IPS-18a (cell line): ENCODE results near the gene DDX49.
"Not testable (repeated sequence)": the region's sequence is repeated elsewhere in the genome, so short reads cannot be mapped to it uniquely, and the experiment has no call there.

ENCODE experiments used
- H3K27ac ChIP-seq: one replicate; pipeline ENCODE4 v1.5.1; 2013; ENCODE audit warnings: low read length
- H3K27me3 ChIP-seq: one replicate; pipeline ENCODE4 v1.6.1; 2013; ENCODE audit warnings: mild to moderate bottlenecking, low read length; ENCODE audit not compliant: control insufficient read depth, insufficient read depth
- H3K36me3 ChIP-seq: one replicate; pipeline ENCODE4 v1.6.1; 2013; ENCODE audit warnings: low read depth, low read length; ENCODE audit not compliant: control insufficient read depth
- H3K4me1 ChIP-seq: one replicate; pipeline ENCODE4 v1.6.1; 2013; ENCODE audit warnings: low read depth, low read length; ENCODE audit not compliant: control insufficient read depth
- H3K4me3 ChIP-seq: one replicate; pipeline ENCODE4 v1.5.1; 2013; ENCODE audit warnings: low read length
- H3K9ac ChIP-seq: one replicate; pipeline ENCODE4 v1.6.1; 2013; ENCODE audit warnings: mild to moderate bottlenecking, low read length, moderate library complexity
- H3K9me3 ChIP-seq: one replicate; pipeline ENCODE4 v1.6.1; 2013; ENCODE audit warnings: low read depth, low read length; ENCODE audit not compliant: control insufficient read depth

DDX49 gene

GRCh38 chr19:18905058-18905456 lies 14.5 kb upstream of the DDX49 start:
- no peak overlapping the region for H3K27ac ChIP-seq
- peaks cover 12% of the 10 kb centered on the region for H3K36me3 ChIP-seq
- H3K27me3 ChIP-seq = no peaks in the 10 kb centered on the region
- no peak overlapping the region for H3K4me3 ChIP-seq
- H3K9me3 ChIP-seq = no peaks in the 10 kb centered on the region
- no peak overlapping the region for H3K9ac ChIP-seq
- H3K4me1 ChIP-seq = no peaks in the 10 kb centered on the region

GRCh38 chr19:18905513-18906236 lies 13.8 kb upstream of the DDX49 start:
- Histone ChIP-seq H3K4me1 (no peaks in the 10 kb centered on the region), H3K9me3 (no peaks in the 10 kb centered on the region), H3K36me3 (peaks cover 12% of the 10 kb centered on the region), H3K4me3 (no peak overlapping the region), H3K27me3 (no peaks in the 10 kb centered on the region), H3K27ac (no peak overlapping the region), H3K9ac (no peak overlapping the region)

GRCh38 chr19:18906605-18907519 lies 12.7 kb upstream of the DDX49 start:
- no peaks in the 10 kb centered on the region for H3K9me3 ChIP-seq
- no peak overlapping the region for H3K9ac ChIP-seq
- peaks cover 12% of the 10 kb centered on the region for H3K36me3 ChIP-seq
- no peak overlapping the region for H3K27ac ChIP-seq
- no peaks in the 10 kb centered on the region for H3K27me3 ChIP-seq
- H3K4me1 ChIP-seq = no peaks in the 10 kb centered on the region
- H3K4me3 ChIP-seq = no peak overlapping the region

- Histone ChIP-seq H3K9me3 (no peaks in the 10 kb centered on the region), H3K27me3 (no peaks in the 10 kb centered on the region), H3K27ac (no peak overlapping the region), H3K9ac (no peak overlapping the region), H3K4me1 (no peaks in the 10 kb centered on the region), H3K4me3 (no peak overlapping the region), H3K36me3 (peaks cover 12% of the 10 kb centered on the region)
Observed at GRCh38 chr19:18908917-18909619, 10.4 kb upstream of the DDX49 start.

- Histone ChIP-seq H3K4me3 (no peak overlapping the region), H3K27ac (no peak overlapping the region), H3K36me3 (peaks cover 12% of the 10 kb centered on the region), H3K27me3 (no peaks in the 10 kb centered on the region), H3K9ac (no peak overlapping the region), H3K9me3 (no peaks in the 10 kb centered on the region), H3K4me1 (no peaks in the 10 kb centered on the region)
Observed at GRCh38 chr19:18910010-18910409, 9.5 kb upstream of the DDX49 start.

GRCh38 chr19:18910801-18911436 lies 8.6 kb upstream of the DDX49 start:
- H3K4me3 ChIP-seq = no peak overlapping the region
- H3K27me3 ChIP-seq = no peaks in the 10 kb centered on the region
- H3K9me3 ChIP-seq = no peaks in the 10 kb centered on the region
- no peaks in the 10 kb centered on the region for H3K4me1 ChIP-seq
- H3K36me3 ChIP-seq = peaks cover 9% of the 10 kb centered on the region
- H3K9ac ChIP-seq = no peak overlapping the region
- no peak overlapping the region for H3K27ac ChIP-seq

- H3K4me1 ChIP-seq = no peaks in the 10 kb centered on the region
- H3K27me3 ChIP-seq = no peaks in the 10 kb centered on the region
Observed at GRCh38 chr19:18912933-18913332, 6.6 kb upstream of the DDX49 start.

GRCh38 chr19:18913466-18913865 lies 6.0 kb upstream of the DDX49 start:
- Histone ChIP-seq H3K4me1 (no peaks in the 10 kb centered on the region), H3K9me3 (no peaks in the 10 kb centered on the region), H3K27me3 (no peaks in the 10 kb centered on the region), H3K9ac (no peak overlapping the region), H3K27ac (no peak overlapping the region), H3K4me3 (no peak overlapping the region), H3K36me3 (no peaks in the 10 kb centered on the region)

More at GRCh38 chr19:18912933-18913332, 6.6 kb upstream of the DDX49 start:
- H3K36me3 ChIP-seq = peaks cover 1% of the 10 kb centered on the region
- H3K9ac ChIP-seq = no peak overlapping the region
- H3K27ac ChIP-seq = no peak overlapping the region
- no peak overlapping the region for H3K4me3 ChIP-seq
- H3K9me3 ChIP-seq = no peaks in the 10 kb centered on the region

GRCh38 chr19:18915639-18916038 lies 3.9 kb upstream of the DDX49 start:
- H3K27me3 ChIP-seq = no peaks in the 10 kb centered on the region
- no peak overlapping the region for H3K27ac ChIP-seq
- no peaks in the 10 kb centered on the region for H3K36me3 ChIP-seq
- no peaks in the 10 kb centered on the region for H3K4me1 ChIP-seq
- no peak overlapping the region for H3K9ac ChIP-seq
- H3K9me3 ChIP-seq = no peaks in the 10 kb centered on the region
- H3K4me3 ChIP-seq = no peak overlapping the region

DNA sequence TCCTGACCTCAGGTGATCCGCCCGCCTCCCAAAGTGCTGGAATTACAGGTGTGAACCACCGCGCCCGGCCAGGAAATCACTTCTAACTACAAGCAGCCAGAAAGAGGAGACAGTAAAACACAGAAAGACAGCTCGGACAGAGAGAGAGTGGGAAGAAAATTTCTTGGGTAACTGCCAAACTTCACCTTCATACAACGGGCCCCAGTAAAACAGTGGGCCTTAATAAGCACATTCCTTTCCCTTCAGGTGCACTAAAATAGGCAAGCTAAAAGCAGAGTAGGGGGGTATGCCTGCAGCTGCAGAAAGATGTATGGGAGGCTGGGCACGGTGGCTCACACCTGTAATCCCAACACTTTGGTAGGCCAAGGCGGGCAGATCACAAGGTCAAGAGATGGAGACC lies 1.9 kb upstream of the DDX49 start:
- H3K9me3 ChIP-seq, H3K4me1 ChIP-seq, H3K27me3 ChIP-seq, H3K27ac ChIP-seq, H3K4me3 ChIP-seq, H3K9ac ChIP-seq: not testable (repeated sequence)
- H3K36me3 ChIP-seq = peaks cover 11% of the 10 kb centered on the region

GRCh38 chr19:18919900-18920214 lies 342 bp downstream of the DDX49 start:
- H3K9me3 ChIP-seq = no peaks in the 10 kb centered on the region
- H3K4me3 ChIP-seq = peak overlapping the region; percentile 78
- no peaks in the 10 kb centered on the region for H3K27me3 ChIP-seq
- peak overlapping the region; percentile 75 for H3K9ac ChIP-seq
- no peak overlapping the region for H3K27ac ChIP-seq
- H3K4me1 ChIP-seq = no peaks in the 10 kb centered on the region
- H3K36me3 ChIP-seq = peaks cover 21% of the 10 kb centered on the region
